Neural cell (in vitro differentiated cells): Measurements from ENCODE around the gene ZBTB21. TPM values are rescaled to one million over a fixed set of nuclear protein-coding genes. Genes with fewer than 3 reads are reported as not detected.

ENCODE experiments used
- H2AFZ ChIP-seq: fragments of 200-600, 300-800 bp; sonication (generic), shearing (Covaris generic); 2 replicates; pipeline ENCODE4 v1.6.0; 2014; ENCODE audit warnings: low read depth, mild to moderate bottlenecking, antibody characterized with exemption, low read length, moderate library complexity
- H3F3A ChIP-seq: fragments of 200-600 bp; shearing (Covaris generic); 2 replicates; pipeline ENCODE4 v1.6.1; 2016; ENCODE audit warnings: mild to moderate bottlenecking, moderate library complexity, mixed read lengths, antibody characterized with exemption, low read length; ENCODE audit not compliant: insufficient read depth, poor library complexity, severe bottlenecking
- H3K27ac ChIP-seq: fragments of 200-600, 300-800 bp; sonication (generic), shearing (Covaris generic); 2 replicates; pipeline ENCODE4 v1.5.1; 2014; ENCODE audit warnings: mild to moderate bottlenecking, low read length, moderate library complexity
- H3K27me3 ChIP-seq: fragments of 300-800, 200-600 bp; sonication (generic), shearing (Covaris generic); 2 replicates; pipeline ENCODE4 v1.6.0; 2014; ENCODE audit warnings: mild to moderate bottlenecking, low read depth, low read length, moderate library complexity; ENCODE audit not compliant: insufficient read depth
- H3K36me3 ChIP-seq: fragments of 300-800, 200-600 bp; sonication (generic), shearing (Covaris generic); 2 replicates; pipeline ENCODE4 v1.5.1; 2014; ENCODE audit warnings: mild to moderate bottlenecking, antibody characterized with exemption, low read length, moderate library complexity; ENCODE audit not compliant: insufficient read depth
- H3K4me2 ChIP-seq: fragments of 300-800, 200-600 bp; sonication (generic), shearing (Covaris generic); 2 replicates; pipeline ENCODE4 v1.6.0; 2014; ENCODE audit warnings: mild to moderate bottlenecking, low read length
- H3K4me3 ChIP-seq: fragments of 300-800, 200-600 bp; sonication (generic), shearing (Covaris generic); 2 replicates; pipeline ENCODE4 v1.5.1; 2014; ENCODE audit warnings: mild to moderate bottlenecking, low read length, moderate library complexity
- H3K79me2 ChIP-seq: fragments of 200-600 bp; shearing (Covaris generic); replicated peaks from 2 replicates; pipeline ENCODE4 v1.6.0; 2014; ENCODE audit warnings: mild to moderate bottlenecking, low read length, moderate library complexity; ENCODE audit not compliant: insufficient read depth
- H3K9ac ChIP-seq: fragments of 300-800, 200-600 bp; sonication (generic), shearing (Covaris generic); 2 replicates; pipeline ENCODE4 v1.6.1; 2016; ENCODE audit warnings: mild to moderate bottlenecking, low read length, mixed read lengths
- H3K9me2 ChIP-seq: fragments of 200-600 bp; shearing (Covaris generic); 2 replicates; pipeline ENCODE4 v1.6.1; 2016; ENCODE audit warnings: mild to moderate bottlenecking, low read length, mixed read lengths; ENCODE audit not compliant: insufficient read depth
- H3K9me3 ChIP-seq: fragments of 200-600, 300-800 bp; sonication (generic), shearing (Covaris generic); 2 replicates; pipeline ENCODE4 v1.6.1; 2016; ENCODE audit warnings: mild to moderate bottlenecking, mixed run types, low read length, moderate library complexity, mixed read lengths
- H4K20me1 ChIP-seq: fragments of 200-600 bp; shearing (Covaris generic); 2 replicates; pipeline ENCODE4 v1.6.1; 2016; ENCODE audit warnings: mild to moderate bottlenecking, mixed run types; ENCODE audit not compliant: insufficient read depth
- CTCF ChIP-seq: fragments of 450-650 bp; IDR thresholded peaks from 2 replicates; pipeline ENCODE4 v1.5.1; 2014; ENCODE audit warnings: antibody characterized with exemption, mild to moderate bottlenecking, moderate library complexity; ENCODE audit not compliant: poor library complexity, severe bottlenecking
- EP300 ChIP-seq: fragments of 450-650 bp; conservative IDR thresholded peaks from 2 replicates; pipeline ENCODE4 v1.6.1; 2014; ENCODE audit warnings: antibody characterized with exemption, mild to moderate bottlenecking, moderate library complexity; ENCODE audit not compliant: poor library complexity, severe bottlenecking
- EZH2 ChIP-seq: fragments of 200-600, 300-800 bp; shearing (Covaris generic), sonication (generic); IDR thresholded peaks from 2 replicates; pipeline ENCODE4 v1.6.1; 2014; ENCODE audit warnings: antibody characterized with exemption, low read length, borderline replicate concordance, mild to moderate bottlenecking; ENCODE audit not compliant: insufficient read depth, poor library complexity, severe bottlenecking
- MXI1 ChIP-seq: fragments of 450-650 bp; conservative IDR thresholded peaks from 2 replicates; pipeline ENCODE4 v1.6.1; 2014; ENCODE audit warnings: antibody characterized with exemption, mild to moderate bottlenecking; ENCODE audit not compliant: poor library complexity, severe bottlenecking
- POLR2AphosphoS5 ChIP-seq: IDR thresholded peaks from 2 replicates; pipeline ENCODE4 v1.6.1; 2012
- RAD21 ChIP-seq: fragments of 450-650 bp; conservative IDR thresholded peaks from 2 replicates; pipeline ENCODE4 v1.6.1; 2014; ENCODE audit warnings: antibody characterized with exemption, mild to moderate bottlenecking, moderate library complexity
- SMC3 ChIP-seq: fragments of 450-650 bp; conservative IDR thresholded peaks from 2 replicates; pipeline ENCODE4 v1.6.1; 2014; ENCODE audit warnings: antibody characterized with exemption, mild to moderate bottlenecking, moderate library complexity; ENCODE audit not compliant: poor library complexity
- TAF1 ChIP-seq: IDR thresholded peaks from 2 replicates; pipeline ENCODE4 v1.6.1; 2012; ENCODE audit warnings: low read depth
- polyA plus RNA-seq: library from polyadenylated mRNA; depleted of rRNA; stranded (reverse); fragments of >200 nt; gene quantifications from 2 replicates; pipeline ENCODE4 v1.2.3, GENCODE V29; 2014
- TF ChIP-seq, protein P1 (sequence below): IDR thresholded peaks from 2 replicates; pipeline ENCODE4 v1.6.1; 2012; ENCODE audit warnings: borderline replicate concordance

The ZBTB21 gene
- polyA plus RNA-seq, 1 donor from 2014 or later, result 8.0 TPM

GRCh38 chr21:42039470-42039901 lies 29.3 kb upstream of the ZBTB21 start:
- no peak overlapping the region for H2AFZ ChIP-seq
- H3K9me3 ChIP-seq, result no peaks in the 10 kb centered on the region
- no peak overlapping the region for H3K4me2 ChIP-seq
- H3K9me2 ChIP-seq, result no peaks in the 10 kb centered on the region
- TF ChIP-seq TAF1 (no peak), MXI1 (no peak), RAD21 (no peak), POLR2AphosphoS5 (no peak), EZH2 (no peak), EP300 (no peak), SMC3 (no peak), CTCF (no peak)
- TF ChIP-seq, protein P1, sequence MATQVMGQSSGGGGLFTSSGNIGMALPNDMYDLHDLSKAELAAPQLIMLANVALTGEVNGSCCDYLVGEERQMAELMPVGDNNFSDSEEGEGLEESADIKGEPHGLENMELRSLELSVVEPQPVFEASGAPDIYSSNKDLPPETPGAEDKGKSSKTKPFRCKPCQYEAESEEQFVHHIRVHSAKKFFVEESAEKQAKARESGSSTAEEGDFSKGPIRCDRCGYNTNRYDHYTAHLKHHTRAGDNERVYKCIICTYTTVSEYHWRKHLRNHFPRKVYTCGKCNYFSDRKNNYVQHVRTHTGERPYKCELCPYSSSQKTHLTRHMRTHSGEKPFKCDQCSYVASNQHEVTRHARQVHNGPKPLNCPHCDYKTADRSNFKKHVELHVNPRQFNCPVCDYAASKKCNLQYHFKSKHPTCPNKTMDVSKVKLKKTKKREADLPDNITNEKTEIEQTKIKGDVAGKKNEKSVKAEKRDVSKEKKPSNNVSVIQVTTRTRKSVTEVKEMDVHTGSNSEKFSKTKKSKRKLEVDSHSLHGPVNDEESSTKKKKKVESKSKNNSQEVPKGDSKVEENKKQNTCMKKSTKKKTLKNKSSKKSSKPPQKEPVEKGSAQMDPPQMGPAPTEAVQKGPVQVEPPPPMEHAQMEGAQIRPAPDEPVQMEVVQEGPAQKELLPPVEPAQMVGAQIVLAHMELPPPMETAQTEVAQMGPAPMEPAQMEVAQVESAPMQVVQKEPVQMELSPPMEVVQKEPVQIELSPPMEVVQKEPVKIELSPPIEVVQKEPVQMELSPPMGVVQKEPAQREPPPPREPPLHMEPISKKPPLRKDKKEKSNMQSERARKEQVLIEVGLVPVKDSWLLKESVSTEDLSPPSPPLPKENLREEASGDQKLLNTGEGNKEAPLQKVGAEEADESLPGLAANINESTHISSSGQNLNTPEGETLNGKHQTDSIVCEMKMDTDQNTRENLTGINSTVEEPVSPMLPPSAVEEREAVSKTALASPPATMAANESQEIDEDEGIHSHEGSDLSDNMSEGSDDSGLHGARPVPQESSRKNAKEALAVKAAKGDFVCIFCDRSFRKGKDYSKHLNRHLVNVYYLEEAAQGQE, result no peak
- H3K9ac ChIP-seq, result no peak overlapping the region
- no peaks in the 10 kb centered on the region for H3K27me3 ChIP-seq
- no peaks in the 10 kb centered on the region for H4K20me1 ChIP-seq
- H3K79me2 ChIP-seq, result no peaks in the 10 kb centered on the region
- H3K36me3 ChIP-seq, result no peaks in the 10 kb centered on the region
- no peaks in the 10 kb centered on the region for H3F3A ChIP-seq
- no peak overlapping the region for H3K4me3 ChIP-seq
- no peak overlapping the region for H3K27ac ChIP-seq

DNA sequence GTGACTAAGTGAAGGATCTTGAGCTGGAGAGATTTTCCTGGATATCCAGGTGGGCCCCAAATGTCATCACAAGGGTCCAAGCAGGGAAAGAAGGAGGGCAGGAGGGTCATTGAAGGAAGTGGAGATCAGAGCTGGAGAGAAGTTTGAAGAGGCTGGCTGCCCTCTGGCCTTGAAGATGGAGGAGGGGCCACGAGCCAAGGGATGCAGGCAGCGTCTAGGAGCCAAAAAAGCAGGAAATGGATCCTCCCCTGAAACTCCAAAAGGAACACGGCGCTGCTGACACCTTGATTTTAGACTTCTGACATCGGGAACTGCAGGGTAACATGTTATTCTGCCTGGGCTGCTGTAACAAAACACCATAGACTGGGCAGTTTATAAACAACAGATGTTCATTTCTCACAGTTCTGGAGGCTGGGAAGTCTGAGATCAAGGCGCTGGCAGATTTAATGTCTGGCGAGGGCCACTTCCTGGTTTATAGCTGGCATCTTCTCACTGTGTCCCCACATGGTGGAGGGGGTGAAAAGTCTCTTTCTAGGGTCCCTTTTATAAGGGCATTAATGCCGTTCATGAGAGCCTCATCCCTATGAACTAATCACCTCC lies 28.8 kb upstream of the ZBTB21 start:
- H2AFZ ChIP-seq, result no peak overlapping the region
- no peaks in the 10 kb centered on the region for H4K20me1 ChIP-seq
- no peaks in the 10 kb centered on the region for H3K9me2 ChIP-seq
- no peaks in the 10 kb centered on the region for H3K36me3 ChIP-seq
- TF ChIP-seq SMC3 (no peak), POLR2AphosphoS5 (no peak), MXI1 (no peak), RAD21 (no peak), TAF1 (no peak), CTCF (no peak), EZH2 (no peak), EP300 (no peak)
- TF ChIP-seq, protein P1, result no peak
- no peaks in the 10 kb centered on the region for H3K27me3 ChIP-seq
- no peaks in the 10 kb centered on the region for H3K79me2 ChIP-seq
- H3K9me3 ChIP-seq, result no peaks in the 10 kb centered on the region
- no peak overlapping the region for H3K27ac ChIP-seq
- H3K9ac ChIP-seq, result no peak overlapping the region
- H3K4me2 ChIP-seq, result no peak overlapping the region
- no peaks in the 10 kb centered on the region for H3F3A ChIP-seq
- no peak overlapping the region for H3K4me3 ChIP-seq
